ENCODE measurements around the gene PSMB5. TPM values are rescaled to one million over a fixed set of nuclear protein-coding genes. Genes with fewer than 3 reads are reported as not detected.

The PSMB5 gene
- total RNA-seq, 2 experiments from 2014 or later = 116 to 119 TPM

DNA sequence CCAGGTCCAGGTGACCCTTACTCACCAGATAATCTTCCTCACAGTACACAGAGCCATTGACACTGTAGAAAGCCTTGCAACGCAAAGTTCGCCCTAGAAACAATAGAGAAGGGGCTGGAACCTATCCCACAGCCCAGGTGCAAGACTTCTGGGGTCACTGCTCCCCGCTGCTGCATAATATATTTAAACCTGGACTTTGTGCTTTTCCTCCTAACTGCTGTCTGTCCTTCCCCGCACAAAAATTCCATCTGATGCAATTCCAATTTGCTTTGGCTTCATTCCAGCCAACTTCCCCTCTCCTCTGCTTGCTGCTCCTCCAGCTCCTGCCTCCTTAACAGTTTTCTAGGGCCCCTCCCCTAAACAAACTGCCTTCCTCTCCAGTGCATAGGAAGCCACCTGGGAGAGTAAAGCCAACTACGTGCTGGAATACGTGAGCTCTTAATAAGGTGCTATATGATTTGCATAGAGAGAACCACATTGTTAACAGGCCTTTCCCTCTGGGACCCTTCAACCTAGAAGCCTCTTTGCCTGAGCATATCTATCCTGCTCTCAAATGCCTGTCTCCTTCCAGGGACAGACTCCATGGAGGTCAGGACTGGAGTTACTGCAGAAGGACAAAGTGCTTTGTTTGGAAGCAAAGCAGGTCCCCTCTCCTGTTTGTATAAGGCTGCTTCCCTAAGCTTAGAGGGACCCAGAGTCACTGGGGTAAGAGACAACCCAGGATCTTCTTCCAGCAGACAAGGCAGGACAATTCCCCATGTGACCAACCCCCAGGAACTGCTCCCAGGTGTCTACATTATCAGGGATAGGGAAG is 57.9 kb downstream of the PSMB5 start:
- Mint-ChIP-seq H3K4me3 (no peak overlapping the region), H3K27me3 (no peaks in the 10 kb centered on the region), H3K36me3 (no peaks in the 10 kb centered on the region), H3K4me1 (ENCODE audit: low read depth) (peaks cover 6% of the 10 kb centered on the region), H3K9me3 (no peaks in the 10 kb centered on the region), H3K27ac (no peak overlapping the region)
- intact Hi-C loops (cut with micrococcal nuclease) = no loop called here
- POLR2A ChIA-PET = no interaction called here
- no peak for DNase-seq
- CTCF ChIA-PET = interaction anchor here (1.1 to 8.5 kb wide), 7 partner anchors 7 to 144 kb away, joined by 3 to 201 read pairs (median 5); partner anchors contain the start of genes AJUBA and CDH24

Other genes starting within 250 kb of the PSMB5 start
- gene SLC7A7, start 219.5 kb downstream of the PSMB5 start, total RNA-seq = under 1 TPM; 0.10 to 0.34 TPM
- gene MRPL52, start 205.0 kb downstream of the PSMB5 start, total RNA-seq = 100 to 1,000 TPM; 152 to 156 TPM
- gene MMP14, start 198.3 kb downstream of the PSMB5 start, total RNA-seq = 1 to 10 TPM; 1.1 to 1.4 TPM
- gene LRP10, start 163.2 kb downstream of the PSMB5 start, total RNA-seq = 10 to 100 TPM; 62.4 to 64.3 TPM
- under 1 TPM; 0.36 to 0.77 TPM for gene REM2, start 151.7 kb downstream of the PSMB5 start, total RNA-seq
- 10 to 100 TPM; 55.0 to 56.0 TPM for gene RBM23, start 115.8 kb downstream of the PSMB5 start, total RNA-seq
- gene PRMT5, start 105.5 kb downstream of the PSMB5 start, total RNA-seq = 100 to 1,000 TPM in 1 of 2 experiments, 10 to 100 TPM in 1; 85.6 to 100 TPM
- gene HAUS4, start 77.8 kb downstream of the PSMB5 start, total RNA-seq = 10 to 100 TPM; 84.4 to 86.6 TPM
- 1 to 10 TPM; 1.5 to 1.7 TPM for gene AJUBA, start 52.3 kb downstream of the PSMB5 start, total RNA-seq
- gene C14orf93, start 24.8 kb downstream of the PSMB5 start, total RNA-seq = 10 to 100 TPM in 1 of 2 experiments, 1 to 10 TPM in 1; 7.5 to 10.8 TPM
- gene PSMB11, start 7.3 kb upstream of the PSMB5 start, total RNA-seq = not detected
- gene CDH24, start 22.6 kb upstream of the PSMB5 start, total RNA-seq = 1 to 10 TPM in 1 of 2 experiments, under 1 TPM in 1; 1.00 to 1.1 TPM
- 100 to 1,000 TPM; 148 to 157 TPM for gene ACIN1, start 60.2 kb upstream of the PSMB5 start, total RNA-seq
- gene C14orf119, start 60.6 kb upstream of the PSMB5 start, total RNA-seq = 10 to 100 TPM; 58.0 to 62.8 TPM
- not detected for gene CIROP, start 70.1 kb upstream of the PSMB5 start, total RNA-seq
- under 1 TPM; 0.19 to 0.34 TPM for gene CEBPE, start 84.4 kb upstream of the PSMB5 start, total RNA-seq
- gene SLC7A8, start 148.8 kb upstream of the PSMB5 start, total RNA-seq = 1 to 10 TPM in 1 of 2 experiments, under 1 TPM in 1; 0.83 to 1.7 TPM
- not detected for gene RNF212B, start 203.0 kb upstream of the PSMB5 start, total RNA-seq

Measured in activated CD4-positive, alpha-beta memory T cell treated with anti-CD3 and anti-CD28 coated beads for 36 hours (primary cell).